ELR (cell line): Measurements from ENCODE around the gene GNAQ.
A peak's percentile ranks its signal among the peaks of the same experiment; 100 is the strongest.
"Not testable (repeated sequence)": the region's sequence is repeated elsewhere in the genome, so short reads cannot be mapped to it uniquely, and the experiment has no call there.

ENCODE experiments used
- DNase-seq: peaks from one replicate; pipeline ENCODE4 v3.0.0-alpha.2; 2015; ENCODE audit warnings: low read depth

GNAQ gene

GRCh38 chr9:77731008-77731698 is 300.5 kb downstream of the GNAQ start:
- DNase-seq: no peak

- DNase-seq: no peak
Measured at GRCh38 chr9:77729177-77729576, 302.4 kb downstream of the GNAQ start.

GRCh38 chr9:77726814-77727213 is 304.8 kb downstream of the GNAQ start:
- DNase-seq: no peak

- DNase-seq: no peak
Measured at GRCh38 chr9:77726289-77726688, 305.3 kb downstream of the GNAQ start.

- DNase-seq: no peak
Measured at GRCh38 chr9:77725820-77726219, 305.8 kb downstream of the GNAQ start.

- no peak for DNase-seq
Measured at GRCh38 chr9:77725046-77725694, 306.4 kb downstream of the GNAQ start.

GRCh38 chr9:77721156-77721555 is 310.5 kb downstream of the GNAQ start:
- not testable (repeated sequence) for DNase-seq

- DNase-seq: no peak
Measured at GRCh38 chr9:77719321-77719720, 312.3 kb downstream of the GNAQ start.

- peak; percentile 54 for DNase-seq
Measured at GRCh38 chr9:77718298-77718640, 313.3 kb downstream of the GNAQ start.

- DNase-seq: peak; percentile 93
Measured at GRCh38 chr9:77717608-77718297, 313.9 kb downstream of the GNAQ start.

GRCh38 chr9:77714077-77714549 is 317.5 kb downstream of the GNAQ start:
- peak; percentile 19 for DNase-seq

GRCh38 chr9:77712533-77713130 is 319.0 kb downstream of the GNAQ start:
- peak; percentile 95 for DNase-seq

- DNase-seq: peak; percentile 37
Measured at GRCh38 chr9:77710965-77711648, 320.5 kb downstream of the GNAQ start.

GRCh38 chr9:77710316-77710715 is 321.3 kb downstream of the GNAQ start:
- peak; percentile 39 for DNase-seq

GRCh38 chr9:77708064-77708815 is 323.4 kb downstream of the GNAQ start:
- DNase-seq: peak; percentile 85

GRCh38 chr9:77707383-77708063 is 324.1 kb downstream of the GNAQ start:
- DNase-seq: peak; percentile 98

GRCh38 chr9:77705636-77706035 is 326.0 kb downstream of the GNAQ start:
- no peak for DNase-seq

- DNase-seq: not testable (repeated sequence)
Measured at GRCh38 chr9:77702521-77703390, 328.9 kb downstream of the GNAQ start.

- no peak for DNase-seq
Measured at GRCh38 chr9:77697238-77697984, 334.2 kb downstream of the GNAQ start.
